H7 (cell line): ENCODE measurements around the gene RAMP1. TPM values are rescaled to one million over a fixed set of nuclear protein-coding genes. Genes with fewer than 3 reads are reported as not detected.
A peak's percentile ranks its signal among the peaks of the same experiment; 100 is the strongest.

Experiments
- DNase-seq: peaks from one replicate; pipeline ENCODE4 v3.0.0; 2012
- H3K27me3 ChIP-seq: 2 replicates; pipeline ENCODE4 v1.6.0; 2011; ENCODE audit warnings: mild to moderate bottlenecking, low read length; ENCODE audit not compliant: control insufficient read depth, insufficient read depth
- H3K36me3 ChIP-seq: replicated peaks from 2 replicates; pipeline ENCODE4 v1.5.1; 2011; ENCODE audit warnings: low read length; ENCODE audit not compliant: control insufficient read depth, insufficient read depth
- H3K4me3 ChIP-seq: 2 replicates; pipeline ENCODE4 v1.5.1; 2011; ENCODE audit warnings: low read depth, mild to moderate bottlenecking, control low read depth, low read length, moderate library complexity; ENCODE audit not compliant: insufficient read depth
- total RNA-seq: library from RNA; depleted of rRNA; stranded (reverse); fragments of >200 nt; shearing (Covaris generic); gene quantifications from 2 replicates; pipeline ENCODE4 v1.2.3, GENCODE V29; 2014

RAMP1 gene
- total RNA-seq, 1 experiment from 2014 or later = 0.17 TPM

DNA sequence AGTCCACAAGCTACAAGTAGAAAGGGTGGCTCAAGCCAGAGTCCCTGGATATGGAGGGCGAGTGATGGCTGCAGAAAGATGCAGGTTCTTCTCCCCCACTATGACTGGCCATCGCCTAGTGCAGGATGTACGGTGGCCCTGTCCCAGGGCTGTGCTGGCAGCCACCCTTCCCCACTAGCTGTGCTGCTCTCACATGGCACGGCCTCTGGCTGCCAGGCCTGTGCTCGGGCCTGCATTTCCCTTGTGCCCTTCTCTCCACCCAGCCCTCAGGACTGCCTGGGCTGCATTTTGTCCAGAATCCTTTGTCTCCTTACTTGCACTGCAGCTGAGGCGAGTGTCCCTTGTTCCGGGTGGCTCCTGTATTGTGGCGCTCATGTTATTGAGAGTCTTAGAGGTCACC is 1.6 kb upstream of the RAMP1 start:
- H3K27me3 ChIP-seq = peaks cover 18% of the 10 kb centered on the region
- no peak overlapping the region for H3K4me3 ChIP-seq
- peak; percentile 16 for DNase-seq
- H3K36me3 ChIP-seq = no peaks in the 10 kb centered on the region

GRCh38 chr2:237858294-237859081 is 935 bp upstream of the RAMP1 start:
- no peaks in the 10 kb centered on the region for H3K36me3 ChIP-seq
- peaks cover 18% of the 10 kb centered on the region for H3K27me3 ChIP-seq
- H3K4me3 ChIP-seq = peak overlapping the region; percentile 24; the same call in 1 of the 2 replicates
- DNase-seq = peak; percentile 87

- Histone ChIP-seq H3K27me3 (peaks cover 18% of the 10 kb centered on the region), H3K4me3 (peak overlapping the region; percentile 24), H3K36me3 (no peaks in the 10 kb centered on the region)
- peak; percentile 71 for DNase-seq
Measured at GRCh38 chr2:237859082-237859433, 365 bp upstream of the RAMP1 start.

DNA sequence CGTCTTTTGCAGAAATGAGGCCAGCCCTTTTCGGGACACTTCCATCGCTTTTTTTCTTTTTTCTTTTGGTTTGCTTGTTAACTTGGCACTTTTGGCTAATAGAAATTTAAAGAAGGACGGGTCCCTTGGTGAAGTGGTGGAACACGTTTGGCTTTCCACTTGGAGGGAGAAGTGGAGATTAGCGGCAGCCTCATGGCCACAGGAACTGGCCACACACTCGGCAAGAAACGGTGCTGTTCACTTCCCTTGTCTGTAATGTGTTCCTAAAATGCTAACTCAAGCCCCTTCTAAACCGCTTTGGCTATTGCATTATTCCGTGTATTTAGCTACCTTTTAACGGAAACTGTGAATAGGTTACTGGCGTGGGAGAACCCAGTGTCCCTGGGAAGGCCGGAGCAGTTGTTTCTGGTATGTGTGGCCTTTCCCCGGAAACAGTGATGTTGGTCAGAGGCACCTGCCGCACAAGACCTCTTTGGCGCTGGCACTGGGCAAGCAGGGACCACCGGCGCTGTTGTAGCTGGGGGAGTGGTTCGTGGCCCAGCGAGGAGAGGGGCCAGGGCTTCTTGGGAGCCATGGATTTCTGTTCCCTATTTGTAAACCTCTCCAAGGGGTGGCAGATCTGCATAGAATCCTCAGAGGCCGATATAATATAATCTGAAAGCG is 981 bp downstream of the RAMP1 start:
- no peaks in the 10 kb centered on the region for H3K36me3 ChIP-seq
- peak; percentile 53 for DNase-seq
- peak overlapping the region; percentile 37; the same call in 1 of the 2 replicates for H3K4me3 ChIP-seq
- H3K27me3 ChIP-seq = peaks cover 18% of the 10 kb centered on the region

GRCh38 chr2:237861875-237862527 is 2.6 kb downstream of the RAMP1 start:
- no peaks in the 10 kb centered on the region for H3K36me3 ChIP-seq
- H3K27me3 ChIP-seq = peaks cover 18% of the 10 kb centered on the region
- DNase-seq = peak; percentile 18
- no peak overlapping the region for H3K4me3 ChIP-seq

GRCh38 chr2:237862528-237862895 is 3.1 kb downstream of the RAMP1 start:
- no peak for DNase-seq
- Histone ChIP-seq H3K27me3 (peaks cover 18% of the 10 kb centered on the region), H3K4me3 (no peak overlapping the region), H3K36me3 (no peaks in the 10 kb centered on the region)

DNA sequence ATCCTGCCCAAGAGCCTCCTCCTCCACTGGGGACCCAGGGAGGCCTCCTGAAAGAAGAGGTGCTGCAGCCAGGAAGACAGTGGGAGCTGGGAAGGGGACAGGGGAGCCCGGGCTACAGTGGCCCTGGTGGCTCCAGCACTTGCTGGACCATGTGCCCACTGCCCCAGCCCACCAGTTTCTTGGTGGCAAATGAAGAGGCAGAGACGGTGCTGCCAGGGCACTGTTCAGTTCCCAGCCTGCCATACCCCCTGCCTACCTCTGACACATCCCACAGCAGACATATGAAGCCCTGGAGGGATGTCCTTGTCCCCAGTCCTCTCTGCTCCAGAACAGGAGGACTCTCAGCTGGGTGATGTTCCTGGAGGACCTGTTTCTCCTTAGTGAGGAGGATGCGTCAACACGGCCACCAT is 3.7 kb downstream of the RAMP1 start:
- Histone ChIP-seq H3K36me3 (no peaks in the 10 kb centered on the region), H3K27me3 (peaks cover 18% of the 10 kb centered on the region), H3K4me3 (no peak overlapping the region)
- peak; percentile 28 for DNase-seq

- H3K36me3 ChIP-seq = no peaks in the 10 kb centered on the region
- H3K27me3 ChIP-seq = peaks cover 15% of the 10 kb centered on the region
- H3K4me3 ChIP-seq = no peak overlapping the region
Measured at GRCh38 chr2:237863689-237864443, 4.4 kb downstream of the RAMP1 start.

GRCh38 chr2:237864444-237864931 is 5.1 kb downstream of the RAMP1 start:
- H3K36me3 ChIP-seq = no peaks in the 10 kb centered on the region
- no peak overlapping the region for H3K4me3 ChIP-seq
- H3K27me3 ChIP-seq = peaks cover 11% of the 10 kb centered on the region
- no peak for DNase-seq

More at GRCh38 chr2:237863689-237864443, 4.4 kb downstream of the RAMP1 start:
- peak; percentile 62 for DNase-seq

DNA sequence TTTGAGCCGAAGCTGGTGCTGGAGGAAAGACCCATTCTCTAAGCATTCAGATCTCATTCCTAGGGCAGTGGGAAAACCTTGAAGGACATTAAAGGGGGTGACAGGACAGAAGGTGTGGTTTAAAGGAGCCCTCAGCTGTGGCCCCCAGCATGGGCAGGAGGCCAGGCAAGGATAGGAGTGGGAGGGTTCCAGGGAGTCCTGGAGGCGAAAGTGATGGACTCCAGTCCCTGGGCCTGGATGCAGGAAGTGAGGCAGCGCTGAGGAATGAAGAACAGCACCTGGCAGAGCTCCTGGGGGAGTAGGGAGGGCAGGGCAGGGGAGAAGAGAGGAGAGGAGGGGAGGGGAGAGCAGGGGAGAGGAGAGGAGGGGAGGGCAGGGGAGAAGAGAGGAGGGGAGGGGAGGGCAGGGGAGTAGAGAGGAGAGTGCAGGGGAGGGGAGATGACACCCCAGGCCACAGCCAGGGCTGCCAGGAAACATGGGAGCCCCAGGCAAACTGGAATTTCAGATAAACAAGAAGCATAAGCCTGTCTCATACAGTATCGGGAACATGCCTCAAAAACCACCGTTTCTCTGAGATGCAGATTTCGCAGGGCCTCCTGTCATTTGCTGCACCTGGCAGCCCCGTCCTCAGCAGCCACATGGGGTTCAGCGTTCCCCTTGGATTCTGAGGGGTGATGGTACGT is 5.7 kb downstream of the RAMP1 start:
- Histone ChIP-seq H3K36me3 (no peaks in the 10 kb centered on the region), H3K27me3 (peaks cover 5% of the 10 kb centered on the region), H3K4me3 (no peak overlapping the region)
- DNase-seq = peak; percentile 48

GRCh38 chr2:237865623-237866041 is 6.2 kb downstream of the RAMP1 start:
- Histone ChIP-seq H3K4me3 (no peak overlapping the region), H3K36me3 (no peaks in the 10 kb centered on the region), H3K27me3 (no peaks in the 10 kb centered on the region)
- peak; percentile 71 for DNase-seq

GRCh38 chr2:237866101-237866621 is 6.7 kb downstream of the RAMP1 start:
- H3K4me3 ChIP-seq = no peak overlapping the region
- DNase-seq = peak; percentile 10
- no peaks in the 10 kb centered on the region for H3K36me3 ChIP-seq
- H3K27me3 ChIP-seq = no peaks in the 10 kb centered on the region

GRCh38 chr2:237867465-237867864 is 8.0 kb downstream of the RAMP1 start:
- DNase-seq = no peak
- Histone ChIP-seq H3K36me3 (no peaks in the 10 kb centered on the region), H3K27me3 (no peaks in the 10 kb centered on the region), H3K4me3 (no peak overlapping the region)
